ENCODE data around the gene S100A7.

DNA sequence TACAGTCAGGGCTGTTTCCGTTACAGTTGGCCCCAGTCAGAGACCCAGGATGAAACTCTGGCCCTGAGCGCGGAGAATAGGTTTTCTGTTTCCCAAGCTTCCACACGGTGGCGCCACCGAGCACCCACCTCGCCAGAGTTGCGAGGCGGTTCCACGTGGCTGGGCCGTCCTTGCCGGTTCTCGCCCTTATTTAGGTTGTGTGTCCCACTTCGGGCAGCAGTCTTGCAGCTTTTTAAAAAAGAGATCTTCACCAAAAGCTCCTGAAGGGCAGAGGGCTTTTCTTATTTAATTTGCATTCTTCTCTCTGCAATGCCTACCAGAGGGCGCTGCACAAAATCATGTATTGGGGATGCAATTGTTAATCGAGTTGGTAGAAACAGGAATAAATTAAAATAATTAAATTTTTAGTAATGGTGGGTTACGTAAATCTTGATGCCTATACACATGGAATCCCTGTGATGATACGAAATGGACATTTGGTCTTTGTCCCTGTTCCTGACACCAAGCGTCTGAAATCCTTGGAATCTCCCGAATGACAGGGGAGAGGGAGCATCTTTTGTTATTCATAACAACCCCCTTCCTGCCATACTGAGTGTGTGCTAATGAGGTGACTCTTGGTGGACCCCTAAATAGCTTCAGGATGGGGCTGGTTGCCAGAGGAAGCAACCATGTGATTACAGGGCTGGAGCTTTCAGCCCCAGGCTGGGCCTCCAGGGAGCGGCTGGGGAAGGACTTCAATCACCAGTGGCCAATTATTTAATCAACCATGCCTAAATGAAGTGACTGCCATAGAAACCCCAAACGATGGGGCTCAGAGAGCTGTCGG is 5.6 kb upstream of the S100A7 start:
- TF ChIP-seq FOXM1 (IDR thresholded peaks at IDR 0.05; ENCODE audit: borderline replicate concordance), result no peak
- no peak for TF ChIP-seq TARDBP (IDR thresholded peaks at IDR 0.05)
- TF ChIP-seq SP1 (IDR thresholded peaks at IDR 0.05), result no peak
- TF ChIP-seq SUZ12 (IDR thresholded peaks at IDR 0.05), result no peak
- TF ChIP-seq LEF1 (IDR thresholded peaks at IDR 0.05; ENCODE audit: borderline replicate concordance), result no peak
- no peak for TF ChIP-seq HDGF (IDR thresholded peaks at IDR 0.05; ENCODE audit: borderline replicate concordance)
- TF ChIP-seq FOXA1 (IDR thresholded peaks at IDR 0.05), result no peak

Measured in HEK293T (cell line).